NCI-H1105 treated with DMSO at 0.1 percent for 48 hours (cell line): Measurements from ENCODE around the gene OR2H2.

ENCODE experiments used
- DNase-seq: peaks from one replicate; lab custom pipeline; 2025; lab: John Stamatoyannopoulos, UW

OR2H2 gene

DNA sequence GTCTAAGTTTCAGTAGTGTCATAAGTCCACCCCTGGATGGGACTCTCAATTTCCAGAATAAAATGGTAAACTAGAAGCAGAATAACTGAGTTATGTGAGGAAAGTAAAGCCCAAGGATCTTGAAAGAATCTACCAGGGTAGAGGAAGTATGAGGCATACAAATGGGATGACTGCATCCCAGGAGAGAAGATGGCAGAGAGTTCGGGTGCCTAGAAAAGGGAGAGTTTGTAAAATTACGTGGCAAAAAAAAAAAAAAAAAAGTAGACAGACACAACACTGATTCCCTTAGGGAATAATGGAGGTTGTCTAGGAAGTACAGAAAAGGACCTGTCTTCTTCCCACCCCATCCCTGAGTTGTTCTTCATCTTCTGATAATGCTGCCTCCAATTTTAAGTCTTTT, 44.6 kb downstream of the OR2H2 start:
- no peak for DNase-seq

DNA sequence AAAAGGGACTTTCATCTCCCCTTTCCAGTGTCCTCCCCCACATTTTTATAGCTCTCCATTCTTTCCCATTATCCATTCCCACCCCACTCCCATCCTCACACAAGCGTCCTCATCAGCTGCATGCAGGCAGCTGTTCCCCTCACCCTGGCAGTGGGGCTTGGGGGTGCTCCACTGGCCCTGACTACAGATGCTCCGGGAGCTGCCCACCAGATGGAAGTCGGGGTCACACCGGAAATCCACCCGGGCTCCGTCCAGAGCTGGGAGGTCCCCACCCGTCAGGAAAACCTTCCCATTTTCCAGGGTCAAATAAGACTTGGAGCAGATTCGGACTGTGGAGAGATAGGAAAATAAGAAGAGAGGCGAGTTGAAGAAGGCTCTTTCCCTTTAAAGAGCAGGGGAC, 45.4 kb downstream of the OR2H2 start:
- no peak for DNase-seq

- no peak for DNase-seq
These were observed 46.4 kb downstream of the OR2H2 start for GRCh38 chr6:29631209-29631810.

- DNase-seq, result peak; percentile 45
These were observed 47.2 kb downstream of the OR2H2 start for GRCh38 chr6:29631860-29632731.

DNA sequence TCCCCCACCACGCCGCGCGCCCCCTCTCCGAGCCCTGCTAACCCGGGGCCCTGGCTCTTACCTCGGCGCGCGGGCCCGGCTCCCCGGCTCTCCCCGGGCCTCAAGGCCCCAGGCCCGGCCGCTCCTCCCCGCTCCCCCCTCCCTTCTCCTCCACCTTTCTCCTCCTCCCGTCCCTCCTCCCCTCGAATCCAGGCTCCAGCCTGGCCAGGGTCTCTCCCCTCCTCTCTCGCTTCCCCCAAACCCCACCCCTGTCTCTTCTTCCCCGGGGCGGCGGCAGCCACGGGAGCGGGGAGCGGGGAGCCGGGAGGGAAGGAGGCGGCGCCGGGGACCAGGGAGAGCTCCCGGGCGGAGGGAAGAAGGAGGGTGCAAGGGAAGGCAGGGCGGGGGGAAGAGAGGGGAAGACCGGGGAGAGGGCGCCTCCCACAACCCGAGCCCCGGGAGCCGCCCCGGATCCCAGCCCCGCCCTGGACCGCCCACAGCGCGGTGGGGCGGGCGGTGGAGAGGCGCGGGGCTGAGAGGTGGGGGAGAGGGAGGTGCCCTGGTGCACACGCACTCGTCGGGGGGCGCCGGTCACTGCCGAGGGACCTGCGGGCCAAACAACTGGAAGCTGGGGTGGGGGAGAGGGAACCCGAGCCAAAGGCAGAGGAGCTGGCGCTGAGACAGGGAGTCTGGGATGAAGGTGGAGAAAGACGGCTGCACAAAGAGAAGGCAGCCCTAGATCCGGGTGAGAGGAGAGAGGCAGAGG, 48.0 kb downstream of the OR2H2 start, which contains the start of gene GABBR1:
Gene GABBR1, minus strand, starts transcription at position 395 of the 745 bp plus-strand sequence. CDS start 798 bp downstream, outside the sequence.
- peak; percentile 84 for DNase-seq

- DNase-seq, result peak; percentile 57
These were observed 48.6 kb downstream of the OR2H2 start for GRCh38 chr6:29633534-29633905.

DNA sequence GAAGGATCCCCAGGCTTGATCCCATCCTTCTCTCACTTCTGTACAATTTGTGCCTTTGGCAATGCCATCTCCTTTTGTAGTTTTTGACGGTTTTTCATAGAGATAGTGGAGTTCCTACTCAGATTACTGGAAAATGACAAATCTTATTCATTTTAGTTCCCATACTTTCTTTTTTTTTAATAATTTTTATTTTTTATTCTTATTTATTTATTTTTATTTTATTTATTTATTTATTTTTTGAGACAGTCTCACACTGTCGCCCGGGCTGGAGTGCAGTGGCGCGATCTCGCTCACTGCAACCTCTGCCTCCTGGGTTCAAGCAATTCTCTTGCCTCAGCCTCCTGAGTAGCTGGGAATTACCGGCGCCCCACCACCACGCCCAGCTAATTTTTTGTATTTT, 52.3 kb downstream of the OR2H2 start:
- no peak for DNase-seq
